ENCODE data around the gene C2CD3. TPM values are rescaled to one million over a fixed set of nuclear protein-coding genes. Genes with fewer than 3 reads are reported as not detected.

The C2CD3 gene
- total and polyA plus RNA-seq, 9 of the 15 experiments (the other 6 are each of a cell fraction or from before 2014, with no cell fraction given): 4.4 to 20.2 (median 15.4) TPM

DNA sequence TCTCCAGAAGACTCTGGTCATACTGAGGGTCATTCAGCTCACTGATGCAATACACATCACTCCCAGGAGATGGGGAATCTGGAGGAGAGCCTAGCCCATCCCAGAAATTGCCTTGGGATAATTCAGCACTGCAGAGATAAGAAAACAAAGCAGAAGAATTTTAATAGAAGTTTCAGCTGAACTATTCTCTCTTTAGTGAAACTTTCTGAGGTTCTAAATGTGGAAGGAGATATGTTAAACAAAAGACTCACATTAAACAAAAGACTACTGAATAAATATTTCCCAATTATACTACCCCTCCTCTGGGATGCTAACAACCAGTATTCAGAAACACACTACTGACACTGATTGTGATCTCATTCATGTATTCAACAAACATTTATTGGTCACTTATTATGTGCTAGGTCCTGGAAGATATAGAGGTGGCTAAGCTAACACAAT, 47.8 kb downstream of the C2CD3 start:
- H3K79me2 ChIP-seq (ENCODE audit: control insufficient read depth, insufficient read depth, low read length): no peaks in the 10 kb centered on the region
- no TSS peak for BruUV-seq (replicated peaks)
- H3K9me1 ChIP-seq (ENCODE audit: control insufficient read depth, insufficient read depth, low read length): no peaks in the 10 kb centered on the region
- no peak for ATAC-seq
- intact Hi-C loops (cut with micrococcal nuclease): no loop called here
- H4K20me1 ChIP-seq (replicated peaks; ENCODE audit: control insufficient read depth, insufficient read depth, low read length): no peaks in the 10 kb centered on the region
- H3K4me1 ChIP-seq (replicated peaks in 1 of 2; ENCODE audit: control insufficient read depth in 2 of 2, insufficient read depth in 2 of 2, low read length in 2 of 2): no peaks in the 10 kb centered on the region; a peak in 1 of 5 replicates
- no peak overlapping the region for H3K4me3 ChIP-seq
- FAIRE-seq: no peak
- ChIA-PET CTCF (ENCODE audit: low intra/inter-chr PET ratio) (no interaction called here), POLR2A (interaction anchor here (0.5 to 1.1 kb wide), 2 partner anchors 13 to 15 kb away, joined by 3 read pairs; no protein-coding TSS in a partner anchor)
- H2AFZ ChIP-seq (ENCODE audit: low read depth, low read length): no peak overlapping the region
- H3K27me3 ChIP-seq (ENCODE audit: control insufficient read depth in 2 of 2, insufficient read depth in 2 of 2, low read length in 2 of 2): no peaks in the 10 kb centered on the region
- H3K9me3 ChIP-seq (replicated peaks; ENCODE audit: control insufficient read depth, insufficient read depth, low read depth, low read length): no peaks in the 10 kb centered on the region
- no peak overlapping the region for H3K27ac ChIP-seq (ENCODE audit: extremely low read depth, low read depth, low read length)
- no peak overlapping the region for H3K9ac ChIP-seq (ENCODE audit: insufficient read depth in 1 of 2, low read depth in 2 of 2, low read length in 2 of 2)
- 0 out of 3 replicates have a peak, but pooled peaks cover 3% of the 10 kb centered on the region for H3K36me3 ChIP-seq (ENCODE audit: control insufficient read depth, insufficient read depth, low read length)
- in situ Hi-C loops (cut with MboI): no loop called here
- no peak for DNase-seq (ENCODE audit: extremely low read depth in 1 of 4, low spot score in 3 of 4)
- no peak overlapping the region for H3K4me2 ChIP-seq (ENCODE audit: insufficient read depth, low read length)
- TF ChIP-seq FOXJ3 (CRISPR knock-in tag; IDR thresholded peaks at IDR 0.05) (no peak), SOX6 (IDR thresholded peaks at IDR 0.05) (no peak), CHD4 (IDR thresholded peaks at IDR 0.05; ENCODE audit: insufficient read depth, insufficient replicate concordance, low read depth, low read length, poor library complexity, severe bottlenecking) (no peak), SIN3B (IDR thresholded peaks at IDR 0.05; ENCODE audit: low read depth) (no peak), GABPA (tag; conservative IDR thresholded peaks at IDR 0.05; ENCODE audit: low read depth) (no peak), CHD2 (IDR thresholded peaks at IDR 0.05; ENCODE audit: low read depth, low read length) (no peak), ZBTB11 (CRISPR knock-in tag; IDR thresholded peaks at IDR 0.05) (no peak), PRMT5 (CRISPR knock-in tag; IDR thresholded peaks at IDR 0.05) (no peak), ZNF224 (CRISPR knock-in tag; IDR thresholded peaks at IDR 0.05) (no peak), HDAC2 (IDR thresholded peaks at IDR 0.05) (no peak)
- TF ChIP-seq, protein P1, sequence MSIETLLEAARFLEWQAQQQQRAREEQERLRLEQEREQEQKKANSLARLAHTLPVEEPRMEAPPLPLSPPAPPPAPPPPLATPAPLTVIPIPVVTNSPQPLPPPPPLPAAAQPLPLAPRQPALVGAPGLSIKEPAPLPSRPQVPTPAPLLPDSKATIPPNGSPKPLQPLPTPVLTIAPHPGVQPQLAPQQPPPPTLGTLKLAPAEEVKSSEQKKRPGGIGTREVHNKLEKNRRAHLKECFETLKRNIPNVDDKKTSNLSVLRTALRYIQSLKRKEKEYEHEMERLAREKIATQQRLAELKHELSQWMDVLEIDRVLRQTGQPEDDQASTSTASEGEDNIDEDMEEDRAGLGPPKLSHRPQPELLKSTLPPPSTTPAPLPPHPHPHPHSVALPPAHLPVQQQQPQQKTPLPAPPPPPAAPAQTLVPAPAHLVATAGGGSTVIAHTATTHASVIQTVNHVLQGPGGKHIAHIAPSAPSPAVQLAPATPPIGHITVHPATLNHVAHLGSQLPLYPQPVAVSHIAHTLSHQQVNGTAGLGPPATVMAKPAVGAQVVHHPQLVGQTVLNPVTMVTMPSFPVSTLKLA (conservative IDR thresholded peaks at IDR 0.05): no peak
- TF ChIP-seq, protein P2, sequence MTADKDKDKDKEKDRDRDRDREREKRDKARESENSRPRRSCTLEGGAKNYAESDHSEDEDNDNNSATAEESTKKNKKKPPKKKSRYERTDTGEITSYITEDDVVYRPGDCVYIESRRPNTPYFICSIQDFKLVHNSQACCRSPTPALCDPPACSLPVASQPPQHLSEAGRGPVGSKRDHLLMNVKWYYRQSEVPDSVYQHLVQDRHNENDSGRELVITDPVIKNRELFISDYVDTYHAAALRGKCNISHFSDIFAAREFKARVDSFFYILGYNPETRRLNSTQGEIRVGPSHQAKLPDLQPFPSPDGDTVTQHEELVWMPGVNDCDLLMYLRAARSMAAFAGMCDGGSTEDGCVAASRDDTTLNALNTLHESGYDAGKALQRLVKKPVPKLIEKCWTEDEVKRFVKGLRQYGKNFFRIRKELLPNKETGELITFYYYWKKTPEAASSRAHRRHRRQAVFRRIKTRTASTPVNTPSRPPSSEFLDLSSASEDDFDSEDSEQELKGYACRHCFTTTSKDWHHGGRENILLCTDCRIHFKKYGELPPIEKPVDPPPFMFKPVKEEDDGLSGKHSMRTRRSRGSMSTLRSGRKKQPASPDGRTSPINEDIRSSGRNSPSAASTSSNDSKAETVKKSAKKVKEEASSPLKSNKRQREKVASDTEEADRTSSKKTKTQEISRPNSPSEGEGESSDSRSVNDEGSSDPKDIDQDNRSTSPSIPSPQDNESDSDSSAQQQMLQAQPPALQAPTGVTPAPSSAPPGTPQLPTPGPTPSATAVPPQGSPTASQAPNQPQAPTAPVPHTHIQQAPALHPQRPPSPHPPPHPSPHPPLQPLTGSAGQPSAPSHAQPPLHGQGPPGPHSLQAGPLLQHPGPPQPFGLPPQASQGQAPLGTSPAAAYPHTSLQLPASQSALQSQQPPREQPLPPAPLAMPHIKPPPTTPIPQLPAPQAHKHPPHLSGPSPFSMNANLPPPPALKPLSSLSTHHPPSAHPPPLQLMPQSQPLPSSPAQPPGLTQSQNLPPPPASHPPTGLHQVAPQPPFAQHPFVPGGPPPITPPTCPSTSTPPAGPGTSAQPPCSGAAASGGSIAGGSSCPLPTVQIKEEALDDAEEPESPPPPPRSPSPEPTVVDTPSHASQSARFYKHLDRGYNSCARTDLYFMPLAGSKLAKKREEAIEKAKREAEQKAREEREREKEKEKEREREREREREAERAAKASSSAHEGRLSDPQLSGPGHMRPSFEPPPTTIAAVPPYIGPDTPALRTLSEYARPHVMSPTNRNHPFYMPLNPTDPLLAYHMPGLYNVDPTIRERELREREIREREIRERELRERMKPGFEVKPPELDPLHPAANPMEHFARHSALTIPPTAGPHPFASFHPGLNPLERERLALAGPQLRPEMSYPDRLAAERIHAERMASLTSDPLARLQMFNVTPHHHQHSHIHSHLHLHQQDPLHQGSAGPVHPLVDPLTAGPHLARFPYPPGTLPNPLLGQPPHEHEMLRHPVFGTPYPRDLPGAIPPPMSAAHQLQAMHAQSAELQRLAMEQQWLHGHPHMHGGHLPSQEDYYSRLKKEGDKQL (CRISPR knock-in tag; IDR thresholded peaks at IDR 0.05; ENCODE audit: borderline replicate concordance): no peak
